ENCODE results near the gene CELF4.

Gene CELF4

GRCh38 chr18:37293359-37293758, 272.2 kb downstream of the CELF4 start:
- no peak for TF ChIP-seq CTCF (IDR thresholded peaks at IDR 0.05)
- no peak overlapping the region for H2AFZ ChIP-seq
- H3K4me2 ChIP-seq (ENCODE audit: low read length): no peak overlapping the region
- H3K27me3 ChIP-seq (ENCODE audit: control insufficient read depth, insufficient read depth, low read length): no peaks in the 10 kb centered on the region
- H3K9ac ChIP-seq: no peak overlapping the region
- no peaks in the 10 kb centered on the region for H3K9me3 ChIP-seq (ENCODE audit: control insufficient read depth, low read length)
- no peaks in the 10 kb centered on the region for H3K4me1 ChIP-seq
- no peak overlapping the region for H3K4me3 ChIP-seq (ENCODE audit: low read depth, low read length)
- H3K27ac ChIP-seq: no peak overlapping the region
- no peaks in the 10 kb centered on the region for H3K79me2 ChIP-seq
- no peaks in the 10 kb centered on the region for H3K36me3 ChIP-seq (ENCODE audit: control insufficient read depth, insufficient read depth, low read length)

GRCh38 chr18:37289423-37289822, 276.2 kb downstream of the CELF4 start:
- no peaks in the 10 kb centered on the region for H3K36me3 ChIP-seq (ENCODE audit: control insufficient read depth, insufficient read depth, low read length)
- no peaks in the 10 kb centered on the region for H3K9me3 ChIP-seq (ENCODE audit: control insufficient read depth, low read length)
- H3K4me2 ChIP-seq (ENCODE audit: low read length): no peak overlapping the region
- H3K4me3 ChIP-seq (ENCODE audit: low read depth, low read length): no peak overlapping the region
- no peak overlapping the region for H3K27ac ChIP-seq
- H3K79me2 ChIP-seq: no peaks in the 10 kb centered on the region
- H3K9ac ChIP-seq: no peak overlapping the region
- no peaks in the 10 kb centered on the region for H3K4me1 ChIP-seq
- H3K27me3 ChIP-seq (ENCODE audit: control insufficient read depth, insufficient read depth, low read length): no peaks in the 10 kb centered on the region
- TF ChIP-seq CTCF (IDR thresholded peaks at IDR 0.05): no peak
- no peak overlapping the region for H2AFZ ChIP-seq

- Histone ChIP-seq H2AFZ (no peak overlapping the region), H3K4me1 (no peaks in the 10 kb centered on the region), H3K36me3 (ENCODE audit: control insufficient read depth, insufficient read depth, low read length) (no peaks in the 10 kb centered on the region), H3K27ac (no peak overlapping the region), H3K4me2 (ENCODE audit: low read length) (no peak overlapping the region), H3K4me3 (ENCODE audit: low read depth, low read length) (no peak overlapping the region), H3K9me3 (ENCODE audit: control insufficient read depth, low read length) (no peaks in the 10 kb centered on the region), H3K9ac (no peak overlapping the region), H3K79me2 (no peaks in the 10 kb centered on the region), H3K27me3 (ENCODE audit: control insufficient read depth, insufficient read depth, low read length) (no peaks in the 10 kb centered on the region)
- TF ChIP-seq CTCF (IDR thresholded peaks at IDR 0.05): no peak
Measured at GRCh38 chr18:37287601-37288000, 278.0 kb downstream of the CELF4 start.

- Histone ChIP-seq H3K79me2 (no peaks in the 10 kb centered on the region), H3K9me3 (ENCODE audit: control insufficient read depth, low read length) (no peaks in the 10 kb centered on the region), H3K27ac (no peak overlapping the region), H3K36me3 (ENCODE audit: control insufficient read depth, insufficient read depth, low read length) (no peaks in the 10 kb centered on the region), H3K4me3 (ENCODE audit: low read depth, low read length) (no peak overlapping the region), H3K4me2 (ENCODE audit: low read length) (no peak overlapping the region), H2AFZ (no peak overlapping the region), H3K27me3 (ENCODE audit: control insufficient read depth, insufficient read depth, low read length) (no peaks in the 10 kb centered on the region), H3K9ac (no peak overlapping the region), H3K4me1 (no peaks in the 10 kb centered on the region)
- TF ChIP-seq CTCF (IDR thresholded peaks at IDR 0.05): no peak
Measured at GRCh38 chr18:37286801-37287200, 278.8 kb downstream of the CELF4 start.

GRCh38 chr18:37285825-37286224, 279.8 kb downstream of the CELF4 start:
- Histone ChIP-seq H3K27ac (no peak overlapping the region), H3K79me2 (no peaks in the 10 kb centered on the region), H3K4me2 (ENCODE audit: low read length) (no peak overlapping the region), H2AFZ (no peak overlapping the region), H3K9ac (no peak overlapping the region), H3K4me3 (ENCODE audit: low read depth, low read length) (no peak overlapping the region), H3K36me3 (ENCODE audit: control insufficient read depth, insufficient read depth, low read length) (no peaks in the 10 kb centered on the region), H3K27me3 (ENCODE audit: control insufficient read depth, insufficient read depth, low read length) (no peaks in the 10 kb centered on the region), H3K9me3 (ENCODE audit: control insufficient read depth, low read length) (no peaks in the 10 kb centered on the region), H3K4me1 (no peaks in the 10 kb centered on the region)
- no peak for TF ChIP-seq CTCF (IDR thresholded peaks at IDR 0.05)
